Neutrophil (primary cell): ENCODE results near the gene ADM5.

ENCODE experiments used
- H3K27ac ChIP-seq: fragments of 200-600 bp; sonication (generic); 2 replicates; pipeline ENCODE4 v1.5.1; 2016; ENCODE audit warnings: mild to moderate bottlenecking, moderate library complexity
- H3K27me3 ChIP-seq: fragments of 200-600 bp; sonication (generic); 2 replicates; pipeline ENCODE4 v1.6.0; 2016; ENCODE audit warnings: mild to moderate bottlenecking
- H3K36me3 ChIP-seq: fragments of 200-600 bp; sonication (generic); 2 replicates; pipeline ENCODE4 v1.5.1; 2017
- H3K4me1 ChIP-seq, 2 experiments: fragments of 200-600 bp in 1 of 2; sonication (generic) in 1 of 2; 1 replicate in 1 of 2; 2 replicates in 1 of 2; pipeline versions ENCODE4 v1.5.1 to v1.6.1; 2013 to 2016; ENCODE audit warnings: low read depth in 1 of 2, low read length in 1 of 2, mild to moderate bottlenecking in 1 of 2, moderate library complexity in 1 of 2; ENCODE audit not compliant: control insufficient read depth in 1 of 2, insufficient read depth in 1 of 2
- H3K4me3 ChIP-seq, 2 experiments: fragments of 200-600 bp in 1 of 2; sonication (generic) in 1 of 2; 1 replicate in 1 of 2; 2 replicates in 1 of 2; pipeline ENCODE4 v1.5.1; 2013 to 2016; ENCODE audit warnings: low read depth in 1 of 2, low read length in 1 of 2, mild to moderate bottlenecking in 1 of 2, moderate library complexity in 1 of 2
- H3K9me3 ChIP-seq: fragments of 200-600 bp; sonication (generic); 2 replicates; pipeline ENCODE4 v1.5.1; 2016
- CTCF ChIP-seq: fragments of 200-600 bp; sonication (generic); IDR thresholded peaks from 2 replicates; pipeline ENCODE4 v1.5.1; 2016; ENCODE audit warnings: antibody characterized with exemption

The ADM5 gene

DNA sequence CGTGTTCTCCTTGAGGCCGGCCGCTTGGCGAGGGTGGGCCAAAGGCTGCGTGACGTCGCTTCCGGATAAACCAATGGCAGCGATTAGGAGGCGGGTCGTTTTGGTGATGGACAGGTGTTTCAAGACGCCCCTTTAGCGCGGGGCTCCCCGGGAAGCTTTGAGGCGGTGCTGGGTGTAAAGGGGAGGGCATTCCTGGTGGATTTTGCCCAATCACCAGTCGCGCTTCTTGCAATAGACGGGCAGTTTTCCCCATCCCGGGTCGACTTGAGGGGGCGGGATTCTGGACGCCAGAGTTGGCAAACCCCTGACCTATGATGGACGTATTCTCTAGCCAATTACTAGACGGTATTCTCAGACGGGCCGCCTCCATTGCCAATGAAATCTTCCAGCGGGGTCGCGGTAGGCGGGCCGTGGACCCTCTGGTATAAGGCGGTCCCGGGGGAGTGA is 12.6 kb upstream of the ADM5 start:
- Histone ChIP-seq H3K4me3 (peak overlapping the region; percentile 68 to 92), H3K4me1 (peaks cover 30 to 33% of the 10 kb centered on the region in 2 experiments), H3K36me3 (no peaks in the 10 kb centered on the region), H3K27ac (peak overlapping the region; percentile 90), H3K27me3 (no peaks in the 10 kb centered on the region), H3K9me3 (no peaks in the 10 kb centered on the region)
- TF ChIP-seq CTCF: peak; percentile 21

GRCh38 chr19:49677231-49677900 is 12.0 kb upstream of the ADM5 start, which contains the start of gene PRMT1:
PRMT1 (plus strand) TSS chr19:49677271; CDS start chr19:49677281, 10 bp downstream.
- Histone ChIP-seq H3K27ac (peak within 1 kb of the TSS; percentile 90), H3K4me1 (peaks cover 26 to 33% of the 10 kb centered on the region in 2 experiments), H3K4me3 (peak within 1 kb of the TSS; percentile 68 to 92), H3K36me3 (no peaks in the 10 kb centered on the region), H3K27me3 (no peaks in the 10 kb centered on the region), H3K9me3 (no peaks in the 10 kb centered on the region)
- TF ChIP-seq CTCF: no peak

GRCh38 chr19:49677901-49678674 is 11.3 kb upstream of the ADM5 start:
- Histone ChIP-seq H3K27me3 (no peaks in the 10 kb centered on the region), H3K27ac (peak overlapping the region; percentile 90), H3K36me3 (no peaks in the 10 kb centered on the region), H3K9me3 (no peaks in the 10 kb centered on the region), H3K4me3 (peak overlapping the region; percentile 68 to 92), H3K4me1 (peaks cover 26 to 33% of the 10 kb centered on the region in 2 experiments)
- peak; percentile 21 for TF ChIP-seq CTCF

DNA sequence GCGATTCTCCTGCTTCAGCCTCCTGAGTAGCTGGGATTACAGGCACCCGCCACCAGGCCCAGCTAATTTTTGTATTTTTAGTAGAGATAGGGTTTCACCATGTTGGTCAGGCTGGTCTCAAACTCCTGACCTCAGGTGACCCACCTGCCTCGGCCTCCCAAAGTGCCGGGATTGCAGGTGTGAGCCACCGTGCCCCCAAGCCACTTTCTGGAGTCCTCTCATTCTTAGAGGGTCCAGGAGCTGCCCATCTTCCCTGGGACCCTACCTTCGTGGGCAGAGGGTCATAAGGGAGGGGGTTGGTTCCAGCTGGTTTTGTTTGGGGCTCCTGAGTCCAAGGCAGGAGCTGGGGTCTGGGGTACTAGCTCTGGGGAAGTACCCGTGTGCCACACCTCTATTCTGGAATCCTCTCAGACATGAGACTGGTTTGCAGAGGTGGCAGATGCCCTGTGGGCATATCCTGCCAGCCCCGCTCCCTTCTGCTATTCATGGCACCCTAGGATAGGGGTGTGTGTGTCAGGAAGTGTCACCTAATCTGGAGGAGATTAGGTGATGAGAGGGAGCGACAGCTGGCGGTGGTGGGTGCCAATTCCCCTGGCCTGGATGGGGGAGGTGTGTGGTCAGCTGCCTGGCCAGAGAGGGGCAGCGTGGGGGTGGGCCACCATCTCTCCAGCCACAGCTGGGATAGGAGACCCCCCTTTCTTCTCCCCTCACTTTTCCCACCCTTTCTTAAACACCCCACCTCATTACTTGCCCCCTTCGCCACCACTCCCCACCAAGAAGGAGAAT is 10.2 kb upstream of the ADM5 start:
- Histone ChIP-seq H3K4me3 (no peak overlapping the region), H3K27me3 (no peaks in the 10 kb centered on the region), H3K9me3 (no peaks in the 10 kb centered on the region), H3K4me1 (peaks cover 26 to 33% of the 10 kb centered on the region in 2 experiments), H3K27ac (no peak overlapping the region), H3K36me3 (peaks cover 6% of the 10 kb centered on the region)
- no peak for TF ChIP-seq CTCF

DNA sequence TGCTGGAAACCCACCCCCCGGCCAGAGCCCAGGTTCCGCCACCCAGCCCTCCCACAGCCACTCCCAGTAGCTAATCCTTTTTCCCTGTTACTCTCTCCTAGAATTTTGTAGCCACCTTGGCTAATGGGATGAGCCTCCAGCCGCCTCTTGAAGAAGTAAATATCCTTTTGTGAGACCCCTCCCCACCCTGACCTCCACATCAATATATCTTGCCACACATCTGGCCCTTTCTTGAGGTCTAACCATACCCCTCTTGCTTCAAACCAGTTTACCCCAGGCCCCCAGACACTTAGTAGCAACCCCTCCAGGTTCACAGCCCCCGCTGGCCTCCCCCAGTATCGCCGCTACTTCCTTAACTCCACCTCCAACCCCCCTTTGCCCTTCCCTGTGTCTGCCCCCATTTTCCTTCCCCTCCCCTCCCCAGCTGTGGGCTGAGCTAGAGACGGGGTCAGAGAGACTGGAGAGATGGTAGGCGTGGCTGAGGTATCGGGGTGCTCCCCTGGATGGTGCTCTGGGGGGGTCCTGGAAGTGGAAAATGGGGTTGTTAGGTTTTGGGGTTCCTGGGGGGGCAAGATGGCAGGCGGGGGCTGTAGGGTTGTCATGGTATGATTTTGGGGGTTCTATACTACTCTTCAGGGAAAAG is 9.5 kb upstream of the ADM5 start:
- Histone ChIP-seq H3K36me3 (peaks cover 11% of the 10 kb centered on the region), H3K27me3 (no peaks in the 10 kb centered on the region), H3K4me3 (peak overlapping the region in 1 of 2 experiments; percentile 58), H3K4me1 (peaks cover 26 to 33% of the 10 kb centered on the region in 2 experiments), H3K9me3 (no peaks in the 10 kb centered on the region), H3K27ac (no peak overlapping the region)
- no peak for TF ChIP-seq CTCF
